Colonic mucosa (tissue), 4 donors: Measurements from ENCODE around the gene RIT1. TPM values are rescaled to one million over a fixed set of nuclear protein-coding genes. Genes with fewer than 3 reads are reported as not detected.
"Not testable (repeated sequence)": the region's sequence is repeated elsewhere in the genome, so short reads cannot be mapped to it uniquely, and the experiment has no call there.

Experiments
- DNase-seq: peaks from one replicate; pipeline ENCODE4 v3.0.0-alpha.2; 2020
- H3K27ac ChIP-seq: fragments of 200-600 bp; one replicate; pipeline ENCODE4 v1.8.0; 2021
- H3K27me3 ChIP-seq: fragments of 200-600 bp; one replicate; pipeline ENCODE4 v1.8.0; 2021
- H3K36me3 ChIP-seq: fragments of 200-600 bp; one replicate; pipeline ENCODE4 v1.8.0; 2021
- H3K4me1 ChIP-seq: fragments of 200-600 bp; one replicate; pipeline ENCODE4 v1.8.0; 2021; ENCODE audit warnings: mild to moderate bottlenecking
- H3K4me3 ChIP-seq: fragments of 200-600 bp; one replicate; pipeline ENCODE4 v1.8.0; 2021
- H3K9ac ChIP-seq, 2 donors: one replicate each; pipeline ENCODE4 v1.7.0; 2013; ENCODE audit warnings: control low read depth in 2 of 2, low read depth in 2 of 2, low read length in 2 of 2
- H3K9me3 ChIP-seq: fragments of 200-600 bp; one replicate; pipeline ENCODE4 v1.8.0; 2021
- intact Hi-C: fragments of 100-400 bp; cut with DNase I; formaldehyde crosslinking; loops from one replicate; pipeline ENCODE4 v1.14.1; 2022
- total RNA-seq, 2 donors: library from RNA; stranded (reverse); fragmentation: NEBNext Ultra II Directional in 1 of 2; extraction: Animal tissue kit (Norgen Biotek cat#: 25700) in 1 of 2; gene quantifications; one replicate each; pipeline ENCODE4 v1.2.1, GENCODE V29; 2021
- TF ChIP-seq, protein P1 (sequence below): fragments of 200-600 bp; IDR thresholded peaks from one replicate; pipeline ENCODE4 v1.8.0; 2022; ENCODE audit warnings: antibody characterized with exemption, mild to moderate bottlenecking
- donor health status: healthy.
- donor health status: DM: no; HTN: no; CAD: no.
- donor health status: DM: no; HTN: no; CAD: no.

The RIT1 gene
- total RNA-seq, 2 donors from 2014 or later, result 14.6 to 51.7 TPM

DNA sequence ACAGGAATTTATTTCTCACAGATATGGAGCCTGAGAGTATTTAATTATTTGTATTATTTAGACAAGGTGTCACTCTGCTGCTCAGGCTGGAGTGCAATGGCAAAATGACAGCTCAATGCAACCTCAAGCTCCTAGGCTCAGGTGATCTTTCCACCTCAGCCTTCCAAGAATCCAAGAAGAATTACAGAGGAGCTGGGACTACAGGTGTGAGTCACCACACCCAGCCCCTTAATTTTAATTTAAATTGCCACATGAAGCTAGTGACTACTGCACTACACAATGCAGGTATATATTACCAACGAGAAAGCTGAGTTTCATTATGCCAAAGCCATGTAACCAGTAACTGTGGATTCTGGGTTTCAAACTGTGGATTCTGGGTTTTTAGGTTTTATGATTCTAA lies 20.9 kb upstream of the RIT1 start:
- Histone ChIP-seq H3K9me3 (no peaks in the 10 kb centered on the region), H3K4me3 (peak overlapping the region; percentile 77), H3K36me3 (no peaks in the 10 kb centered on the region), H3K27ac (peak overlapping the region; percentile 46), H3K9ac (no peak overlapping the region), H3K4me1 (peaks cover 18% of the 10 kb centered on the region), H3K27me3 (no peaks in the 10 kb centered on the region)
- TF ChIP-seq, protein P1, sequence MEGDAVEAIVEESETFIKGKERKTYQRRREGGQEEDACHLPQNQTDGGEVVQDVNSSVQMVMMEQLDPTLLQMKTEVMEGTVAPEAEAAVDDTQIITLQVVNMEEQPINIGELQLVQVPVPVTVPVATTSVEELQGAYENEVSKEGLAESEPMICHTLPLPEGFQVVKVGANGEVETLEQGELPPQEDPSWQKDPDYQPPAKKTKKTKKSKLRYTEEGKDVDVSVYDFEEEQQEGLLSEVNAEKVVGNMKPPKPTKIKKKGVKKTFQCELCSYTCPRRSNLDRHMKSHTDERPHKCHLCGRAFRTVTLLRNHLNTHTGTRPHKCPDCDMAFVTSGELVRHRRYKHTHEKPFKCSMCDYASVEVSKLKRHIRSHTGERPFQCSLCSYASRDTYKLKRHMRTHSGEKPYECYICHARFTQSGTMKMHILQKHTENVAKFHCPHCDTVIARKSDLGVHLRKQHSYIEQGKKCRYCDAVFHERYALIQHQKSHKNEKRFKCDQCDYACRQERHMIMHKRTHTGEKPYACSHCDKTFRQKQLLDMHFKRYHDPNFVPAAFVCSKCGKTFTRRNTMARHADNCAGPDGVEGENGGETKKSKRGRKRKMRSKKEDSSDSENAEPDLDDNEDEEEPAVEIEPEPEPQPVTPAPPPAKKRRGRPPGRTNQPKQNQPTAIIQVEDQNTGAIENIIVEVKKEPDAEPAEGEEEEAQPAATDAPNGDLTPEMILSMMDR, result no peak
- intact Hi-C loops, result no loop called here
- no peak for DNase-seq

DNA sequence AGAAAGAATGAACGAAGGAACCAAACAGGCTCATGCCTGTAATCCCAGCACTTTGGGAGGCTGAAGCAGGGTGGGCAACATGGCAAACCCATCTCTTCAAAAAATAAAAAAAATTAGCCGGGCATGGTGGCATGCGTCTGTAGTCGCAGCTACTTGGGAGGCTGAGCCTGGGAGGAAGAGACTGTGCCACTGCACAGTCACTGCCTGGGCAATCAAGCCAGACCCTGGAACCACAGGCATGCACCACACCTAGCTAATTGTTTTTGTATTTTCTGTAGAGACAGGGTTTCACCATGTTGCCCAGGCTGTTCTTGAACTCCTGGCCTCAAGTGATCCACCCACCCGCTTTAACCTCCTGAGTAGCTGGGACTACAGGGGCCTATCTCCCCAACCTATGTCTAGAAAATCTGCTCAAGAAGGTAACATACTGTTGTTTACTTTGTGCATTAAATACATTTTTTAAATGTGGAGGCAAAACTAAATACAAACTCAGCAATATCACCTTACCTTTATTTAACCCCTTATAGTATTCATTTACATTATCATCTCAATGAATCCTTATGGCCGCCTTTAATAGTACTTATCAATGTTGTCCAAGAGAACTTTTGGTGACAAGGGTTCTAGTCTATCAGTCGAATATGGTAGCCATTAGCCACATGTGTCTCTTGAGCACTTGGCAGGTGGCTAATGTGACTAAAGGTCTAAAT lies 20.3 kb upstream of the RIT1 start:
- Histone ChIP-seq H3K27me3 (no peaks in the 10 kb centered on the region), H3K36me3 (peaks cover 6% of the 10 kb centered on the region), H3K9ac (peak overlapping the region in 1 of 2 donors; percentile 66), H3K27ac (peak overlapping the region; percentile 46), H3K4me3 (peak overlapping the region; percentile 11), H3K9me3 (no peaks in the 10 kb centered on the region), H3K4me1 (peaks cover 18% of the 10 kb centered on the region)
- no peak for DNase-seq
- TF ChIP-seq, protein P1, result no peak
- intact Hi-C loops, result no loop called here

GRCh38 chr1:155930725-155931124 lies 19.6 kb upstream of the RIT1 start:
- Histone ChIP-seq H3K4me3 (peak overlapping the region; percentile 11), H3K4me1 (peaks cover 18% of the 10 kb centered on the region), H3K27ac (peak overlapping the region; percentile 46), H3K9ac (peak overlapping the region; percentile 18 to 66), H3K36me3 (peaks cover 13% of the 10 kb centered on the region)
- intact Hi-C loops, H3K9me3 ChIP-seq, DNase-seq, H3K27me3 ChIP-seq: not testable (repeated sequence)

- H3K36me3 ChIP-seq, result peaks cover 18% of the 10 kb centered on the region
- no peak overlapping the region for H3K9ac ChIP-seq
- no peaks in the 10 kb centered on the region for H3K9me3 ChIP-seq
- DNase-seq, result no peak
- no peak overlapping the region for H3K27ac ChIP-seq
- intact Hi-C loops, result no loop called here
- H3K27me3 ChIP-seq, result no peaks in the 10 kb centered on the region
- TF ChIP-seq, protein P1, result no peak
- no peak overlapping the region for H3K4me3 ChIP-seq
- H3K4me1 ChIP-seq, result peaks cover 18% of the 10 kb centered on the region
These were observed 17.9 kb upstream of the RIT1 start for GRCh38 chr1:155929057-155929456.

- peaks cover 26% of the 10 kb centered on the region for H3K36me3 ChIP-seq
- H3K27me3 ChIP-seq, result no peaks in the 10 kb centered on the region
- DNase-seq, result no peak
- H3K9me3 ChIP-seq, result no peaks in the 10 kb centered on the region
- peaks cover 5% of the 10 kb centered on the region for H3K4me1 ChIP-seq
- H3K4me3 ChIP-seq, result no peak overlapping the region
- H3K9ac ChIP-seq, result no peak overlapping the region
- H3K27ac ChIP-seq, result no peak overlapping the region
- TF ChIP-seq, protein P1, result no peak
- intact Hi-C loops, result no loop called here
These were observed 14.4 kb upstream of the RIT1 start for GRCh38 chr1:155925506-155925905.

GRCh38 chr1:155920717-155921116 lies 9.6 kb upstream of the RIT1 start:
- intact Hi-C loops, result no loop called here
- peaks cover 28% of the 10 kb centered on the region for H3K36me3 ChIP-seq
- TF ChIP-seq, protein P1, result no peak

More at GRCh38 chr1:155920717-155921116, 9.6 kb upstream of the RIT1 start:
- Histone ChIP-seq H3K4me1 (no peaks in the 10 kb centered on the region), H3K27me3 (no peaks in the 10 kb centered on the region), H3K9ac (no peak overlapping the region), H3K4me3 (no peak overlapping the region), H3K9me3 (no peaks in the 10 kb centered on the region), H3K27ac (no peak overlapping the region)
- no peak for DNase-seq
